CD4-positive, alpha-beta T cell (primary cell): ENCODE results near the gene HINFP. TPM values are rescaled to one million over a fixed set of nuclear protein-coding genes. Genes with fewer than 3 reads are reported as not detected.
A peak's percentile ranks its signal among the peaks of the same experiment; 100 is the strongest.

ENCODE experiments used
- ATAC-seq: fragments of 200-7000 bp; cut with Tn5 transposase; one replicate; pipeline ENCODE4 v1.10.0; 2022; ENCODE audit warnings: mild to moderate bottlenecking; ENCODE audit not compliant: poor library complexity
- CTCF ChIA-PET: fragments of 350-600 bp; sonication (Branson Sonifier 250); formaldehyde crosslinking; loops from one replicate; lab custom pipeline; 2021; ENCODE audit warnings: antibody characterized with exemption, inconsistent platforms; lab: Charles Lee
- POLR2A ChIA-PET: fragments of 350-600 bp; sonication (Branson Sonifier 250); formaldehyde crosslinking; loops from one replicate; lab custom pipeline; 2021; ENCODE audit warnings: antibody characterized with exemption, inconsistent platforms; lab: Charles Lee
- DNase-seq, 14 experiments: peaks; one replicate each; pipeline ENCODE4 v3.0.0-alpha.2; 2013 to 2020; ENCODE audit warnings: mixed read lengths in 2 of 14
- H3K27ac ChIP-seq, 2 donors: one replicate each; pipeline versions ENCODE4 v1.5.1 to v1.7.0; 2013; ENCODE audit warnings: low read length in 2 of 2, low read depth in 1 of 2, mild to moderate bottlenecking in 1 of 2
- H3K27me3 ChIP-seq, 2 experiments: 1 replicate in 1 of 2; 2 replicates in 1 of 2; pipeline versions ENCODE4 v1.6.1 to v1.7.0; 2013; ENCODE audit warnings: low read length in 2 of 2, control low read depth in 1 of 2, mild to moderate bottlenecking in 1 of 2, moderate library complexity in 1 of 2; ENCODE audit not compliant: insufficient read depth in 2 of 2, control insufficient read depth in 1 of 2
- H3K36me3 ChIP-seq: one replicate; pipeline ENCODE4 v1.6.1; 2013; ENCODE audit warnings: low read length, control low read depth; ENCODE audit not compliant: insufficient read depth
- H3K4me1 ChIP-seq: one replicate; pipeline ENCODE4 v1.6.1; 2013; ENCODE audit warnings: low read length, control low read depth; ENCODE audit not compliant: insufficient read depth
- H3K4me3 ChIP-seq: one replicate; pipeline ENCODE4 v1.5.1; 2013; ENCODE audit warnings: mild to moderate bottlenecking, low read length, moderate library complexity
- H3K9me3 ChIP-seq, 2 experiments: 1 replicate in 1 of 2; 2 replicates in 1 of 2; pipeline versions ENCODE4 v1.6.1 to v1.7.0; 2013; ENCODE audit warnings: low read length in 2 of 2, mild to moderate bottlenecking in 2 of 2, control low read depth in 1 of 2, moderate library complexity in 1 of 2; ENCODE audit not compliant: control insufficient read depth in 1 of 2, insufficient read depth in 1 of 2
- H3K27ac Mint-ChIP-seq: one replicate; pipeline ENCODE4 v1.8.0; 2020; ENCODE audit warnings: mixed read lengths
- H3K27me3 Mint-ChIP-seq: one replicate; pipeline ENCODE4 v1.8.0; 2021; ENCODE audit warnings: mixed read lengths
- H3K36me3 Mint-ChIP-seq: one replicate; pipeline ENCODE4 v1.8.0; 2021; ENCODE audit warnings: low read depth, mixed read lengths
- H3K4me1 Mint-ChIP-seq: one replicate; pipeline ENCODE4 v1.8.0; 2021; ENCODE audit warnings: low read depth, mixed read lengths
- H3K4me3 Mint-ChIP-seq: one replicate; pipeline ENCODE4 v1.8.0; 2020; ENCODE audit warnings: mild to moderate bottlenecking, mixed read lengths
- H3K9me3 Mint-ChIP-seq: one replicate; pipeline ENCODE4 v1.8.0; 2020; ENCODE audit warnings: mixed read lengths
- intact Hi-C, 2 experiments: fragments of 100-400 bp; cut with DNase I in 1 of 2; cut with micrococcal nuclease in 1 of 2; formaldehyde crosslinking; loops; one replicate each; pipeline versions ENCODE4 v1.15.1 to v1.9.0; 2023 to 2025; cut with DNase I, micrococcal nuclease
- total RNA-seq, 174 experiments: library from RNA in 2 of 174; stranded (reverse) in 2 of 174; gene quantifications; one replicate each; pipeline ENCODE4 v1.2.3 and lab custom pipeline; 2021 to 2026
- TF ChIP-seq, protein P1 (sequence below): fragments of 200-600 bp; IDR thresholded peaks from one replicate; pipeline ENCODE4 v1.8.0; 2022; ENCODE audit warnings: antibody characterized with exemption, mild to moderate bottlenecking

HINFP gene
- total RNA-seq, 2 experiments from 2014 or later, result 17.6 to 20.5 TPM

DNA sequence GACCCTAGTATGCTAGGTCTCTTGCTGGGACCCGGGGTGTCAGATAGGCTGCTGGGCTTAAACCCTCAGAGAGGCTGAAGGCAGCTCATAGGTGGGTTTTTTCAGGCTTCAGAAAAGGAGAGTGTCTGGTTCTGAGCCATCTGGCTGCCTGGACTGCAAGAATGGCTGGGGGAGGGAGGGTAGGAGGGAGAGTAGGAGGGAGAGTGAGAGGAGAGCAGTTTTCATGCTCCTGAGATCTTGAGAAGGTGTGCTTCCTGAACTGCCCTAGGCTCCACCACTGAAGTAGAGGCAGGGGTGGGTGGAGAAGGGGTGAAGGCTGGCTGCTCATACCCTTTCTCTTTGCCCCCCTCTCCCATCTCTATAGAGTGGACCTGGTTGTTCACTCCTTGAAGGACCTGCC, 32.1 kb upstream of the HINFP start:
- Histone ChIP-seq H3K27me3 (no peaks in the 10 kb centered on the region), H3K4me1 (peaks cover 50% of the 10 kb centered on the region), H3K9me3 (no peaks in the 10 kb centered on the region), H3K36me3 (no peaks in the 10 kb centered on the region), H3K27ac (no peak overlapping the region), H3K4me3 (no peak overlapping the region)
- no peak for ATAC-seq
- H3K9me3 Mint-ChIP-seq, result no peaks in the 10 kb centered on the region
- POLR2A ChIA-PET, result interaction anchor here (1.3 kb wide), 1 partner anchor 70 kb away, joined by 3 read pairs; the partner anchor contains the start of gene TRAPPC4
- TF ChIP-seq, protein P1, sequence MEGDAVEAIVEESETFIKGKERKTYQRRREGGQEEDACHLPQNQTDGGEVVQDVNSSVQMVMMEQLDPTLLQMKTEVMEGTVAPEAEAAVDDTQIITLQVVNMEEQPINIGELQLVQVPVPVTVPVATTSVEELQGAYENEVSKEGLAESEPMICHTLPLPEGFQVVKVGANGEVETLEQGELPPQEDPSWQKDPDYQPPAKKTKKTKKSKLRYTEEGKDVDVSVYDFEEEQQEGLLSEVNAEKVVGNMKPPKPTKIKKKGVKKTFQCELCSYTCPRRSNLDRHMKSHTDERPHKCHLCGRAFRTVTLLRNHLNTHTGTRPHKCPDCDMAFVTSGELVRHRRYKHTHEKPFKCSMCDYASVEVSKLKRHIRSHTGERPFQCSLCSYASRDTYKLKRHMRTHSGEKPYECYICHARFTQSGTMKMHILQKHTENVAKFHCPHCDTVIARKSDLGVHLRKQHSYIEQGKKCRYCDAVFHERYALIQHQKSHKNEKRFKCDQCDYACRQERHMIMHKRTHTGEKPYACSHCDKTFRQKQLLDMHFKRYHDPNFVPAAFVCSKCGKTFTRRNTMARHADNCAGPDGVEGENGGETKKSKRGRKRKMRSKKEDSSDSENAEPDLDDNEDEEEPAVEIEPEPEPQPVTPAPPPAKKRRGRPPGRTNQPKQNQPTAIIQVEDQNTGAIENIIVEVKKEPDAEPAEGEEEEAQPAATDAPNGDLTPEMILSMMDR, result no peak
- DNase-seq, result no peak
- H3K4me3 Mint-ChIP-seq, result no peak overlapping the region
- peaks cover 35% of the 10 kb centered on the region for H3K4me1 Mint-ChIP-seq
- intact Hi-C loops, result loop anchor here in 1 of 2 experiments (5.0 kb wide), 1 partner anchor 33 kb away; the partner anchor contains the start of gene HINFP
- CTCF ChIA-PET, result no interaction called here
- peaks cover 20% of the 10 kb centered on the region for H3K36me3 Mint-ChIP-seq
- no peaks in the 10 kb centered on the region for H3K27me3 Mint-ChIP-seq
- H3K27ac Mint-ChIP-seq, result no peak overlapping the region

GRCh38 chr11:119091178-119091577, 30.2 kb upstream of the HINFP start:
- TF ChIP-seq, protein P1, result no peak
- no peak for DNase-seq
- CTCF ChIA-PET, result interaction anchor here (0.6 to 1.4 kb wide), 2 partner anchors 26 to 61 kb away, joined by 3 read pairs; partner anchors contain the start of gene SLC37A4
- no peak overlapping the region for H3K27ac Mint-ChIP-seq
- no peaks in the 10 kb centered on the region for H3K9me3 Mint-ChIP-seq
- no peaks in the 10 kb centered on the region for H3K27me3 ChIP-seq
- peaks cover 25% of the 10 kb centered on the region for H3K4me1 Mint-ChIP-seq
- POLR2A ChIA-PET, result interaction anchor here (1.7 kb wide), 1 partner anchor 12 kb away, joined by 4 read pairs; no protein-coding TSS in a partner anchor
- H3K36me3 ChIP-seq, result peaks cover under 1% of the 10 kb centered on the region
- H3K4me1 ChIP-seq, result peaks cover 45% of the 10 kb centered on the region
- no peak for ATAC-seq
- no peaks in the 10 kb centered on the region for H3K27me3 Mint-ChIP-seq
- intact Hi-C loops, result no loop called here
- H3K9me3 ChIP-seq, result no peaks in the 10 kb centered on the region
- peaks cover 16% of the 10 kb centered on the region for H3K36me3 Mint-ChIP-seq
- H3K4me3 ChIP-seq, result no peak overlapping the region
- no peak overlapping the region for H3K4me3 Mint-ChIP-seq
- no peak overlapping the region for H3K27ac ChIP-seq

- no peaks in the 10 kb centered on the region for H3K27me3 Mint-ChIP-seq
- no peaks in the 10 kb centered on the region for H3K27me3 ChIP-seq
- no peak for DNase-seq
- CTCF ChIA-PET, result interaction anchor here (1.4 kb wide), 1 partner anchor 62 kb away, joined by 3 read pairs; the partner anchor contains the start of gene SLC37A4
- H3K4me3 ChIP-seq, result no peak overlapping the region
- peaks cover 23% of the 10 kb centered on the region for H3K36me3 Mint-ChIP-seq
- ATAC-seq, result no peak
- TF ChIP-seq, protein P1, result no peak
- H3K4me1 Mint-ChIP-seq, result peaks cover 30% of the 10 kb centered on the region
- H3K27ac Mint-ChIP-seq, result no peak overlapping the region
- peak overlapping the region; percentile 79 for H3K4me3 Mint-ChIP-seq
- H3K27ac ChIP-seq, result no peak overlapping the region
- intact Hi-C loops, result no loop called here
- H3K4me1 ChIP-seq, result peaks cover 44% of the 10 kb centered on the region
- no peaks in the 10 kb centered on the region for H3K9me3 Mint-ChIP-seq
- no peaks in the 10 kb centered on the region for H3K9me3 ChIP-seq
- POLR2A ChIA-PET, result interaction anchor here (1.0 to 1.7 kb wide), 2 partner anchors 11 to 24 kb away, joined by 3 to 4 read pairs; partner anchors contain the start of gene VPS11
- H3K36me3 ChIP-seq, result peaks cover 10% of the 10 kb centered on the region
Observed at GRCh38 chr11:119091966-119092879, 29.2 kb upstream of the HINFP start.
